ENCODE data around the gene SGMS2. TPM values are rescaled to one million over a fixed set of nuclear protein-coding genes. Genes with fewer than 3 reads are reported as not detected.

SGMS2 gene
- total and polyA plus RNA-seq, 2 donors from 2014 or later = 5.3 to 67.7 TPM

DNA sequence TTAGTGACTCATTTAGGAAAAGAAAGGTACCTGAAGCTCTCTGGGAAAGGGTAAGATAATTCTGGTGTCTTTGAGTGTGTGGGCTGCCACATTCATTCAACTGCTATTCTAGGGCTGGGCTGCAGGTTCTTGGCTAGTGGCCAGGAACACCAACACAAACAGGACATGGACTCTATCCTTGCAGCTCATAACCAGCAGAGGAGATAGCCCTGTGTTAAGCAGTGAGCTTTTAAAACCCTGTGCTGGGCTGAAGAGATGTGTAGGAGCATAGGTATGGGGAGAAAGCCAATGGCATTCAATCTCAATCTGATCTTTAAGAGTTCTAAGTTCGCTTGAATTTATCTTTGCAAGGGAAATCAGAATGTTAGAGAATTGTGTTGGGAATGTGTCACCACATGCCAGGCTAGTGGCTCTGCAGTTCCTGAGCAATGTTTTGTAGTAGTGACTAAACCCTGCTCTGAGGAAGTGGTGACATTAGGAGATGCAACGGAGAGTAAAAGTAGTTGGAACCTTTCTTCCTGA lies 39.2 kb downstream of the SGMS2 start:
- FAIRE-seq = no peak

GRCh38 chr4:107866726-107867125 lies 42.0 kb downstream of the SGMS2 start:
- no peaks in the 10 kb centered on the region for H3K27me3 ChIP-seq (ENCODE audit: control insufficient read depth, insufficient read depth, low read length)
- intact Hi-C loops (cut with DNase I) = no loop called here
- FAIRE-seq = no peak

More for the DNA sequence above, 39.2 kb downstream of the SGMS2 start:
- H3K27ac ChIP-seq (ENCODE audit: low read depth in 2 of 2, low read length in 2 of 2) = no peak overlapping the region
- TF ChIP-seq, protein P1, sequence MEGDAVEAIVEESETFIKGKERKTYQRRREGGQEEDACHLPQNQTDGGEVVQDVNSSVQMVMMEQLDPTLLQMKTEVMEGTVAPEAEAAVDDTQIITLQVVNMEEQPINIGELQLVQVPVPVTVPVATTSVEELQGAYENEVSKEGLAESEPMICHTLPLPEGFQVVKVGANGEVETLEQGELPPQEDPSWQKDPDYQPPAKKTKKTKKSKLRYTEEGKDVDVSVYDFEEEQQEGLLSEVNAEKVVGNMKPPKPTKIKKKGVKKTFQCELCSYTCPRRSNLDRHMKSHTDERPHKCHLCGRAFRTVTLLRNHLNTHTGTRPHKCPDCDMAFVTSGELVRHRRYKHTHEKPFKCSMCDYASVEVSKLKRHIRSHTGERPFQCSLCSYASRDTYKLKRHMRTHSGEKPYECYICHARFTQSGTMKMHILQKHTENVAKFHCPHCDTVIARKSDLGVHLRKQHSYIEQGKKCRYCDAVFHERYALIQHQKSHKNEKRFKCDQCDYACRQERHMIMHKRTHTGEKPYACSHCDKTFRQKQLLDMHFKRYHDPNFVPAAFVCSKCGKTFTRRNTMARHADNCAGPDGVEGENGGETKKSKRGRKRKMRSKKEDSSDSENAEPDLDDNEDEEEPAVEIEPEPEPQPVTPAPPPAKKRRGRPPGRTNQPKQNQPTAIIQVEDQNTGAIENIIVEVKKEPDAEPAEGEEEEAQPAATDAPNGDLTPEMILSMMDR (IDR thresholded peaks at IDR 0.05; ENCODE audit: borderline replicate concordance, extremely low read depth, insufficient read depth) = no peak
- no peaks in the 10 kb centered on the region for H3K27me3 ChIP-seq (ENCODE audit: control insufficient read depth, insufficient read depth, low read length)
- peak in 1 of 5 donors; percentile 26 for DNase-seq
- peaks cover 0 to 7% (median 4%) of the 10 kb centered on the region in 3 donors for H3K4me1 ChIP-seq (ENCODE audit: control insufficient read depth in 2 of 3, insufficient read depth in 2 of 3, low read depth in 1 of 3, low read length in 3 of 3)
- peaks cover 0 to 3% (median 0%) of the 10 kb centered on the region in 3 donors for H3K36me3 ChIP-seq (ENCODE audit: control insufficient read depth in 2 of 3, insufficient read depth in 3 of 3, low read length in 3 of 3)
- H3K4me3 ChIP-seq (ENCODE audit: low read length in 3 of 3) = no peak overlapping the region
- H3K9ac ChIP-seq (ENCODE audit: low read length in 3 of 3) = no peak overlapping the region
- intact Hi-C loops (cut with DNase I) = no loop called here
- H3K9me3 ChIP-seq (ENCODE audit: control insufficient read depth in 2 of 3, insufficient read depth in 1 of 3, low read length in 3 of 3) = no peaks in the 10 kb centered on the region

DNA sequence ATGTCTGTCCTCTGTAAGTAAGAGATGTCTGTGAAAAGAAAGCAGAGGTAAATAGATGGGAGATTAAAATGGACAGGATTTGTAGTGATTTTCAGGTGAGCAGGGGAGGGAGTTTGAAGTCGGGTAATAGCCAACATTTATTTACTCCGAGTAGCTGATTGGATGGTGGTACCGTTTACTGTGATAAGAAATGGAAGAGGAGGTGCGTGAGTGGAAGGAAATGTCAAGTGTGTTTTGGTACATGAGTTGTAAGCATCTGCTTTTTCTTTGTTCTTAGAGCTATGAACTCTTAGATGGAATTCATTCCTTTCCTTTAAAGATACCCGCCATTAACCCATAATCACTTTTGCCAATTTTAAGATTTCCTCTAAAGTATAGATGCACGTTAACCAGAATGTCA lies 45.5 kb downstream of the SGMS2 start:
- TF ChIP-seq, protein P1 (IDR thresholded peaks at IDR 0.05; ENCODE audit: borderline replicate concordance, extremely low read depth, insufficient read depth) = no peak
- DNase-seq (no peak), FAIRE-seq (no peak)
- H3K9me3 ChIP-seq (ENCODE audit: control insufficient read depth in 2 of 3, insufficient read depth in 1 of 3, low read length in 3 of 3) = no peaks in the 10 kb centered on the region
- no peaks in the 10 kb centered on the region for H3K27me3 ChIP-seq (ENCODE audit: control insufficient read depth, insufficient read depth, low read length)
- intact Hi-C loops (cut with DNase I) = no loop called here
- no peak overlapping the region for H3K9ac ChIP-seq (ENCODE audit: low read length in 3 of 3)
- H3K27ac ChIP-seq (ENCODE audit: low read depth in 2 of 2, low read length in 2 of 2) = no peak overlapping the region
- no peak overlapping the region for H3K4me3 ChIP-seq (ENCODE audit: low read length in 3 of 3)
- no peaks in the 10 kb centered on the region for H3K36me3 ChIP-seq (ENCODE audit: control insufficient read depth in 2 of 3, insufficient read depth in 3 of 3, low read length in 3 of 3)
- no peaks in the 10 kb centered on the region for H3K4me1 ChIP-seq (ENCODE audit: control insufficient read depth in 2 of 3, insufficient read depth in 2 of 3, low read depth in 1 of 3, low read length in 3 of 3)

More at GRCh38 chr4:107866726-107867125, 42.0 kb downstream of the SGMS2 start:
- no peak overlapping the region for H3K4me3 ChIP-seq (ENCODE audit: low read length in 3 of 3)
- no peak overlapping the region for H3K9ac ChIP-seq (ENCODE audit: low read length in 3 of 3)
- TF ChIP-seq, protein P1 (IDR thresholded peaks at IDR 0.05; ENCODE audit: borderline replicate concordance, extremely low read depth, insufficient read depth) = no peak
- H3K36me3 ChIP-seq (ENCODE audit: control insufficient read depth in 2 of 3, insufficient read depth in 3 of 3, low read length in 3 of 3) = no peaks in the 10 kb centered on the region
- no peak overlapping the region for H3K27ac ChIP-seq (ENCODE audit: low read depth in 2 of 2, low read length in 2 of 2)
- peaks cover 0 to 4% (median 0%) of the 10 kb centered on the region in 3 donors for H3K4me1 ChIP-seq (ENCODE audit: control insufficient read depth in 2 of 3, insufficient read depth in 2 of 3, low read depth in 1 of 3, low read length in 3 of 3)
- no peak for DNase-seq
- H3K9me3 ChIP-seq (ENCODE audit: control insufficient read depth in 2 of 3, insufficient read depth in 1 of 3, low read length in 3 of 3) = no peaks in the 10 kb centered on the region
